K562 (cell line): ENCODE results near the gene FGD6.

Experiments used
- CTCF ChIP-seq, 3 experiments: IDR thresholded peaks in 2 of 3; conservative IDR thresholded peaks in 1 of 3; 2 replicates each; pipeline ENCODE4 v1.5.1; 2011 to 2012; ENCODE audit warnings: low read length in 3 of 3, mild to moderate bottlenecking in 3 of 3, control low read depth in 2 of 3, improper control_type of control experiment in 1 of 3, inconsistent platforms in 1 of 3, low read depth in 1 of 3, mixed read lengths in 1 of 3, moderate library complexity in 1 of 3; ENCODE audit not compliant: insufficient read depth in 2 of 3
- CTCFL ChIP-seq: IDR thresholded peaks from 2 replicates; pipeline ENCODE4 v1.6.1; 2011; ENCODE audit warnings: borderline replicate concordance, low read depth, mild to moderate bottlenecking, moderate library complexity, low read length; ENCODE audit not compliant: insufficient read depth, poor library complexity, severe bottlenecking
- HCFC1 ChIP-seq: IDR thresholded peaks from 2 replicates; pipeline ENCODE4 v1.6.1; 2012; ENCODE audit warnings: low read depth, low read length, improper control_type of control experiment
- HDAC2 ChIP-seq: fragments of 450-650 bp; IDR thresholded peaks from 2 replicates; pipeline ENCODE4 v1.6.1; 2016; ENCODE audit warnings: mild to moderate bottlenecking
- MEIS2 ChIP-seq: fragments of 450-650 bp; IDR thresholded peaks from 2 replicates; pipeline ENCODE4 v1.6.1; 2014; ENCODE audit warnings: mild to moderate bottlenecking; ENCODE audit not compliant: partially characterized antibody
- NFYB ChIP-seq: IDR thresholded peaks from 2 replicates; pipeline ENCODE4 v1.6.1; 2011; ENCODE audit warnings: mild to moderate bottlenecking, moderate library complexity; ENCODE audit not compliant: insufficient read length; ENCODE audit errors: extremely low read depth
- ZNF23 ChIP-seq: fragments of 250-450 bp; sonication (Bioruptor Pico); IDR thresholded peaks from 2 replicates; pipeline ENCODE4 v1.4.0; 2020; ENCODE audit warnings: mild to moderate bottlenecking
- ZNF277 ChIP-seq: fragments of 250-450 bp; sonication (Bioruptor Pico); IDR thresholded peaks from 2 replicates; pipeline ENCODE4 v1.8.0; 2022; ENCODE audit warnings: inconsistent platforms, mild to moderate bottlenecking, moderate library complexity, borderline replicate concordance
- TF ChIP-seq, protein P1 (sequence below): sonication (generic); formaldehyde crosslinking; IDR thresholded peaks from 2 replicates; pipeline ENCODE4 v1.9.0; 2022; ENCODE audit warnings: mild to moderate bottlenecking, missing genetic modification reagents
- TF ChIP-seq, protein P2 (sequence below): fragments of 250-450 bp; sonication (Bioruptor Pico); IDR thresholded peaks from 2 replicates; pipeline ENCODE4 v1.4.0; 2020; ENCODE audit warnings: mild to moderate bottlenecking, moderate library complexity
- TF ChIP-seq, protein P3 (sequence below): sonication (generic); formaldehyde crosslinking; IDR thresholded peaks from 2 replicates; pipeline ENCODE4 v1.5.0; 2020; ENCODE audit warnings: missing genetic modification reagents

DNA sequence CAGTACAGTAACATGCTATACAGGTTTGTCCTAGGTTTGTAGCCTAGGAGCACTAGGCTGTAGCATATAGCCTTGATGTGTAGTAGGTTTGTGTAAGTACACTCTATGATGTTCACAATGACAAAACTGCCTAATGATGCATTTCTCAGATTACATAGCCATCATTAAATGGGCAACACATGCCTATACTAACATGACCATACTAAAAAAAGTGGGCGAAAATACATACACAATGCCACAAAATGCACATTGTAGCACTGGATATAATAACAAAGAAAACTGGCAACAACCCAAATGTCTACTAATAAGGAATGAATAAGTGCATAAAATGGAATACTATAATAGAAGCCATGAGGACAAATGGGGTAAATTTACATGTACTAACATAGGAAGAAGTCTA is 182.5 kb downstream of the FGD6 start:
- TF ChIP-seq, protein P1, sequence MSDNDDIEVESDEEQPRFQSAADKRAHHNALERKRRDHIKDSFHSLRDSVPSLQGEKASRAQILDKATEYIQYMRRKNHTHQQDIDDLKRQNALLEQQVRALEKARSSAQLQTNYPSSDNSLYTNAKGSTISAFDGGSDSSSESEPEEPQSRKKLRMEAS, result no peak
- TF ChIP-seq CTCF (IDR thresholded peaks at IDR 0.05 in 2 of 3, conservative IDR thresholded peaks at IDR 0.05 in 1 of 3; ENCODE audit: insufficient read depth in 2 of 3, low read depth in 1 of 3, low read length in 3 of 3) (no peak), HDAC2 (no peak), ZNF277 (no peak), HCFC1 (no peak), ZNF23 (CRISPR knock-in tag) (no peak), CTCFL (no peak), MEIS2 (no peak), NFYB (no peak)
- TF ChIP-seq, protein P2, sequence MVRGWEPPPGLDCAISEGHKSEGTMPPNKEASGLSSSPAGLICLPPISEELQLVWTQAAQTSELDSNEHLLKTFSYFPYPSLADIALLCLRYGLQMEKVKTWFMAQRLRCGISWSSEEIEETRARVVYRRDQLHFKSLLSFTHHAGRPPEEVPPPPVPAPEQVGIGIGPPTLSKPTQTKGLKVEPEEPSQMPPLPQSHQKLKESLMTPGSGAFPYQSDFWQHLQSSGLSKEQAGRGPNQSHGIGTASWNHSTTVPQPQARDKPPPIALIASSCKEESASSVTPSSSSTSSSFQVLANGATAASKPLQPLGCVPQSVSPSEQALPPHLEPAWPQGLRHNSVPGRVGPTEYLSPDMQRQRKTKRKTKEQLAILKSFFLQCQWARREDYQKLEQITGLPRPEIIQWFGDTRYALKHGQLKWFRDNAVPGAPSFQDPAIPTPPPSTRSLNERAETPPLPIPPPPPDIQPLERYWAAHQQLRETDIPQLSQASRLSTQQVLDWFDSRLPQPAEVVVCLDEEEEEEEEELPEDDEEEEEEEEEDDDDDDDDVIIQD (CRISPR knock-in tag), result no peak
- TF ChIP-seq, protein P3, sequence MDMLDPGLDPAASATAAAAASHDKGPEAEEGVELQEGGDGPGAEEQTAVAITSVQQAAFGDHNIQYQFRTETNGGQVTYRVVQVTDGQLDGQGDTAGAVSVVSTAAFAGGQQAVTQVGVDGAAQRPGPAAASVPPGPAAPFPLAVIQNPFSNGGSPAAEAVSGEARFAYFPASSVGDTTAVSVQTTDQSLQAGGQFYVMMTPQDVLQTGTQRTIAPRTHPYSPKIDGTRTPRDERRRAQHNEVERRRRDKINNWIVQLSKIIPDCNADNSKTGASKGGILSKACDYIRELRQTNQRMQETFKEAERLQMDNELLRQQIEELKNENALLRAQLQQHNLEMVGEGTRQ (CRISPR knock-in tag), result no peak
